Thyroid gland (tissue), 4 donors: ENCODE results near the gene SULT1C2. TPM values are rescaled to one million over a fixed set of nuclear protein-coding genes. Genes with fewer than 3 reads are reported as not detected.

Experiments
- DNase-seq, 2 donors: peaks; one replicate each; pipeline ENCODE4 v3.0.0-alpha.2; 2019
- H3K27ac ChIP-seq, 3 donors: fragments of 200-600 bp; sonication (generic); 1 replicate in 2 of 3; 2 replicates in 1 of 3; pipeline ENCODE4 v1.5.1; 2016 to 2019; ENCODE audit warnings: mild to moderate bottlenecking in 1 of 3, moderate library complexity in 1 of 3
- H3K27me3 ChIP-seq: fragments of 200-600 bp; sonication (generic); one replicate; pipeline ENCODE4 v1.5.1; 2019
- H3K36me3 ChIP-seq, 2 donors: fragments of 200-600 bp; sonication (generic); one replicate each; pipeline ENCODE4 v1.5.1; 2016 to 2019
- H3K4me1 ChIP-seq, 2 donors: fragments of 200-600 bp; sonication (generic); one replicate each; pipeline ENCODE4 v1.5.1; 2017 to 2019
- H3K4me3 ChIP-seq, 3 donors: fragments of 200-600 bp; sonication (generic); replicated peaks in 1 of 3; 1 replicate in 2 of 3; 2 replicates in 1 of 3; pipeline ENCODE4 v1.5.1; 2016; ENCODE audit warnings: mild to moderate bottlenecking in 1 of 3
- H3K9me3 ChIP-seq: fragments of 200-600 bp; sonication (generic); one replicate; pipeline ENCODE4 v1.5.1; 2017
- POLR2A ChIP-seq, 2 donors: fragments of 450-650 bp; IDR thresholded peaks; one replicate each; pipeline ENCODE4 v1.6.1; 2017; ENCODE audit warnings: antibody characterized with exemption in 2 of 2, mild to moderate bottlenecking in 2 of 2, moderate library complexity in 1 of 2
- WGBS, 2 donors: methylation state at CpG; one replicate each; pipeline ENCODE4 v1.1.5; 2017; 5-methylcytosine and 5-hydroxymethylcytosine counted together
- intact Hi-C: fragments of 100-400 bp; cut with DNase I; formaldehyde crosslinking; loops from one replicate; pipeline ENCODE4 v1.15.1; 2023
- total RNA-seq, 4 donors: library from RNA; depleted of rRNA; stranded (reverse); fragments of >200 nt; gene quantifications; one replicate each; pipeline ENCODE4 v1.2.3, GENCODE V29; 2016
- TF ChIP-seq, protein P1 (sequence below), 6 experiments: fragments of 200-600 bp in 3 of 6; fragments of 450-650 bp in 3 of 6; sonication (generic) in 3 of 6; IDR thresholded peaks; one replicate each; pipeline ENCODE4 v1.5.1; 2016 to 2019; ENCODE audit warnings: antibody characterized with exemption in 6 of 6, mild to moderate bottlenecking in 2 of 6, inconsistent platforms in 1 of 6, moderate library complexity in 1 of 6

Gene SULT1C2
- total RNA-seq, 4 donors from 2014 or later = 11.2 to 37.3 (median 26.5) TPM

DNA sequence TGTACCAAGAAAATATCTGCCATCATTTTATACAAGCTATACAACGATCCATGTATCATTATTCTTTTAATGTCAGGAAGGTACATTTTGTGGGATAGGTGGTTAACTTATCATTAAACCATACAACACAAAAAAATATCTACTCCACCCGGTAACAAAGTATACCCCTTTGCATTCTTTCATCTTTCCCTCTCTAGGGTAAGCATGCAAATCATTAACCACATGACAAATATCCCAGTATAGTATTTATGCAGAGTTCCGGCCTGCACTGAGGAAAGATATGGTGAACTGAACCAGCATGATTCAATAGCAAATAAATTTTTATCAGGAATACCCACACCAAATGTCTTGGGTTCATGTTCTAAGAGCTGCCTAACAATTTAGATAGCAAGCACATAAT, 22.5 kb upstream of the SULT1C2 start:
- H3K4me3 ChIP-seq = no peak overlapping the region
- no peak overlapping the region for H3K27ac ChIP-seq
- no peak for DNase-seq
- H3K9me3 ChIP-seq = no peaks in the 10 kb centered on the region
- no peaks in the 10 kb centered on the region for H3K36me3 ChIP-seq
- no peaks in the 10 kb centered on the region for H3K27me3 ChIP-seq
- WGBS, 2 donors = 81 to 93% methylated on average over 3 of the region's 3 CpGs
- TF ChIP-seq, protein P1, sequence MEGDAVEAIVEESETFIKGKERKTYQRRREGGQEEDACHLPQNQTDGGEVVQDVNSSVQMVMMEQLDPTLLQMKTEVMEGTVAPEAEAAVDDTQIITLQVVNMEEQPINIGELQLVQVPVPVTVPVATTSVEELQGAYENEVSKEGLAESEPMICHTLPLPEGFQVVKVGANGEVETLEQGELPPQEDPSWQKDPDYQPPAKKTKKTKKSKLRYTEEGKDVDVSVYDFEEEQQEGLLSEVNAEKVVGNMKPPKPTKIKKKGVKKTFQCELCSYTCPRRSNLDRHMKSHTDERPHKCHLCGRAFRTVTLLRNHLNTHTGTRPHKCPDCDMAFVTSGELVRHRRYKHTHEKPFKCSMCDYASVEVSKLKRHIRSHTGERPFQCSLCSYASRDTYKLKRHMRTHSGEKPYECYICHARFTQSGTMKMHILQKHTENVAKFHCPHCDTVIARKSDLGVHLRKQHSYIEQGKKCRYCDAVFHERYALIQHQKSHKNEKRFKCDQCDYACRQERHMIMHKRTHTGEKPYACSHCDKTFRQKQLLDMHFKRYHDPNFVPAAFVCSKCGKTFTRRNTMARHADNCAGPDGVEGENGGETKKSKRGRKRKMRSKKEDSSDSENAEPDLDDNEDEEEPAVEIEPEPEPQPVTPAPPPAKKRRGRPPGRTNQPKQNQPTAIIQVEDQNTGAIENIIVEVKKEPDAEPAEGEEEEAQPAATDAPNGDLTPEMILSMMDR (IDR thresholded peaks at IDR 0.05) = no peak
- no peak for TF ChIP-seq POLR2A (IDR thresholded peaks at IDR 0.05)
- H3K4me1 ChIP-seq = no peaks in the 10 kb centered on the region
- intact Hi-C loops = no loop called here

DNA sequence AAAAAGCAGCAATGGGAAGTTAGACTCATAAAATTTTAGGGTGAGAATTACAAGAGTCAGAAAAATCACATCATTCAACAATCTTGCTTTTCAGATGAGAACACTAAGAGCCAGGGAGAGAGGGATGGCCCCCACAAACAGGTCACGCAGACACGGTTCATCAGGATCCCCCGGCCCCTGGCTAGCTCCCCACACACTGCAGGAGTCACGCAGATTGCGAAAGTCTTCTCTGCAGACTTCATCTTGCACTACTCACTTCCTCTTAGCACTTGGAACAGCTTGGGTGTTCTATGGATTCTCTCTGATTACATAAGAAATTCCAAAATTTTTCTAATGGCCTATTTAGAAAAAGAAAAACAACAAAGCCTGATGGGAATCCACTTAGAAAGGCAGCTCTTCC, 21.6 kb upstream of the SULT1C2 start:
- Histone ChIP-seq H3K36me3 (no peaks in the 10 kb centered on the region), H3K4me3 (no peak overlapping the region), H3K4me1 (no peaks in the 10 kb centered on the region), H3K9me3 (no peaks in the 10 kb centered on the region), H3K27ac (no peak overlapping the region), H3K27me3 (no peaks in the 10 kb centered on the region)
- WGBS, 2 donors = 57 to 68% methylated on average over 5 of the region's 5 CpGs
- TF ChIP-seq, protein P1 (IDR thresholded peaks at IDR 0.05) = no peak
- no peak for TF ChIP-seq POLR2A (IDR thresholded peaks at IDR 0.05)
- intact Hi-C loops = no loop called here
- no peak for DNase-seq

DNA sequence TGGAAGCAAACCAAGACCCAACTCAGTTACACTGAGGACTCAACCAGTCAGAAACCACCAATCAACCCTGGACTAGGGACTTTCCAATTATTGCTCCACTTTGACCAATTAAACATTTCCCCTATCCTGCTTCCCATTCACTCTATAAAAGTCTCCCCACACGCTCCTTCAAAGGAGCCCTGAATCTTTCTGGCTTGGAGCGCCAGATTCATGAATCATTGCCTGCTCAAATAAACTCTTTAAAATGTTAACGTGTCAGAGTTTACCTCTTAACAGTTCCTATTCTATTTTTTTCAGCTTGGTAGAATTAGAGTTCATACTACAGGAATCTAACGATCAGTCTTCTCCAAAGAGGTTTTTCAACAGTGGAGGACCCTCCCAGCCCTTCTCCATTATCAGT, 20.7 kb upstream of the SULT1C2 start:
- Histone ChIP-seq H3K27me3 (no peaks in the 10 kb centered on the region), H3K4me1 (no peaks in the 10 kb centered on the region), H3K9me3 (no peaks in the 10 kb centered on the region), H3K27ac (no peak overlapping the region), H3K36me3 (no peaks in the 10 kb centered on the region), H3K4me3 (no peak overlapping the region)
- no peak for DNase-seq
- intact Hi-C loops = no loop called here
- TF ChIP-seq POLR2A (IDR thresholded peaks at IDR 0.05) = no peak
- TF ChIP-seq, protein P1 (IDR thresholded peaks at IDR 0.05) = no peak
- 73 to 79% methylated on average over 4 of the region's 4 CpGs for WGBS, 2 donors

DNA sequence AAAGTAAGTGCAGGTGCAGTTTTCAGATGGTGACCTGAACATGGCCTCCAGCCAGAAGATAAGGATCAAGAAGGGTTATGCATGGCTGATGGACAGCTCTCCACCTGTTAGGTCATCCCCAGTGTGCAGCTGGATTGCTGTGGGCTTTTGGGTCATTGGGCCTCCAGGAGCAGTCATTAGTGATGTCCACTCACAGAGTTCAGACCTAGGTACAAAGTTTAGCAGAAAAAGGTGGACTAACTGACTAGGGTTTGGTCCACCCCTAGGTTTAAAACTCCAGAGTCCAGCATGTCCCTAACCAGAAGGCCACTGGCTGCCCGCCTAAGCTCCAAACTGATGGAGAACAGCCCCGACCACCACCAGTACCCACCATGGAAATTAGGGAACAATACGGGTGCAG, 18.3 kb upstream of the SULT1C2 start:
- no peaks in the 10 kb centered on the region for H3K4me1 ChIP-seq
- H3K9me3 ChIP-seq = no peaks in the 10 kb centered on the region
- H3K27me3 ChIP-seq = no peaks in the 10 kb centered on the region
- H3K27ac ChIP-seq = no peak overlapping the region
- TF ChIP-seq, protein P1 (IDR thresholded peaks at IDR 0.05) = no peak
- no peak overlapping the region for H3K4me3 ChIP-seq
- intact Hi-C loops = no loop called here
- H3K36me3 ChIP-seq = no peaks in the 10 kb centered on the region
- 74 to 82% methylated on average over 3 of the region's 3 CpGs for WGBS, 2 donors
- DNase-seq = no peak

DNA sequence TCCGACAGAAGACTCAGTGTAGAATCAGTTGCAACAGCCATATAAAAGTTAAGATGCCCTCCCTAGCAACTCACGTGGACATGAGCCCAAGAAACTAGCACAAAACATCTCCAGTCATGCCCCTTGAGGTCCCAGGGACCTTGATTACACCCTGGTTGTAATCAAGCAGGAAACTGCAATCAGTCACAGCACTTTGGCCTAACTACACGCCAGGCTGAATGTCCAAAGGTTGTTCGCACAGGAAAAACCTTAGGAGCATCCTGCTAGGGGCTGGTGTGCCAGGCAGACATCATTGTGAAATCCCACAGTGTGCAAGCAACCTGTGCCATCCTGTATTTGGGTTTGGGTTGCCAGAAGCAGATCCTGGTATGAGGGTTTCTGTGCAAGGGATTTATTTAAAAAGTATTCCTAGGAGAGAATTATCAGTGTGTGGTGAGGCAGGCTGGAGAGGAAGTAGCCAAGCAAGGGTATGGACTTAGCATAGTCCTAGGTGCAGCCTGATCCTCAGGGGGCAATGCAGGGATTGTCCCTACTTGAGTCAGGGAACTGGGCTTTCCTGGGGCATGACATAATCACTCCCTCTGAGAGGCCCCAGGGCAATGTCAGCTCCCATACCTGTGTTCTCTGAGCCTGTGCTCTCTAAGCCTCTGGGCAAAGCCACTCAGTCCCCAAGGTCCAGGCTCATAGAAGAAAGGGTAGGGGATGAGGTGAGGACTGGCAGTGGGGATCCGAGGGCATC, 17.8 kb upstream of the SULT1C2 start:
- H3K9me3 ChIP-seq = no peaks in the 10 kb centered on the region
- TF ChIP-seq, protein P1 (IDR thresholded peaks at IDR 0.05) = no peak
- no peak for TF ChIP-seq POLR2A (IDR thresholded peaks at IDR 0.05)
- H3K27ac ChIP-seq = no peak overlapping the region
- H3K27me3 ChIP-seq = no peaks in the 10 kb centered on the region
- no peaks in the 10 kb centered on the region for H3K36me3 ChIP-seq
- DNase-seq = no peak
- WGBS, 2 donors = 81 to 92% methylated on average over 5 of the region's 5 CpGs
- intact Hi-C loops = no loop called here
- no peak overlapping the region for H3K4me3 ChIP-seq
- no peaks in the 10 kb centered on the region for H3K4me1 ChIP-seq
